ENCODE results near the gene ELF1.

ELF1 gene

DNA sequence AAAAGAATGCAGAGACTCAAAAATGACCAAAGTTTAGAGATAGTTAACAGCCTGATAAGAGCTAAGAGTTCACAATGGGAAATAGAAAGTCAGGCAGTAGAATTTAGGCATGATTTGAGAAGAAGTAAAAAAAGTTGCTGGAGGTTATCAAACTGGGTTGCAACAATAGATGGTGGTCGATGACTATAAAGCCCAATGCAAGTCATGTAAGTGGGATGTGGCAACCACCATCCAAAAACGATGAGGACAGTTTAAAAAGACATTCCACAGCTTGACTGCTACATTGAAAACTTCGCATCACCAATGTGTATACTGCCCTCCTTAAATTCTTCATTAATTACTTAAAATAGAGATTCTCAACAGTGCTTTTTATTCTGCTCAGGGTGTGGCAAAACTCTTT lies 19.7 kb downstream of the ELF1 start:
- no peak for DNase-seq (ENCODE audit: low read depth in 1 of 2, low spot score in 1 of 2)
- TF ChIP-seq SPI1 (IDR thresholded peaks at IDR 0.05; ENCODE audit: borderline replicate concordance, low read depth) (no peak), GABPA (IDR thresholded peaks at IDR 0.05; ENCODE audit: low read depth) (no peak), POLR2AphosphoS5 (IDR thresholded peaks at IDR 0.05; ENCODE audit: low read depth) (no peak)
- TF ChIP-seq, protein P1, sequence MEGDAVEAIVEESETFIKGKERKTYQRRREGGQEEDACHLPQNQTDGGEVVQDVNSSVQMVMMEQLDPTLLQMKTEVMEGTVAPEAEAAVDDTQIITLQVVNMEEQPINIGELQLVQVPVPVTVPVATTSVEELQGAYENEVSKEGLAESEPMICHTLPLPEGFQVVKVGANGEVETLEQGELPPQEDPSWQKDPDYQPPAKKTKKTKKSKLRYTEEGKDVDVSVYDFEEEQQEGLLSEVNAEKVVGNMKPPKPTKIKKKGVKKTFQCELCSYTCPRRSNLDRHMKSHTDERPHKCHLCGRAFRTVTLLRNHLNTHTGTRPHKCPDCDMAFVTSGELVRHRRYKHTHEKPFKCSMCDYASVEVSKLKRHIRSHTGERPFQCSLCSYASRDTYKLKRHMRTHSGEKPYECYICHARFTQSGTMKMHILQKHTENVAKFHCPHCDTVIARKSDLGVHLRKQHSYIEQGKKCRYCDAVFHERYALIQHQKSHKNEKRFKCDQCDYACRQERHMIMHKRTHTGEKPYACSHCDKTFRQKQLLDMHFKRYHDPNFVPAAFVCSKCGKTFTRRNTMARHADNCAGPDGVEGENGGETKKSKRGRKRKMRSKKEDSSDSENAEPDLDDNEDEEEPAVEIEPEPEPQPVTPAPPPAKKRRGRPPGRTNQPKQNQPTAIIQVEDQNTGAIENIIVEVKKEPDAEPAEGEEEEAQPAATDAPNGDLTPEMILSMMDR (IDR thresholded peaks at IDR 0.05; ENCODE audit: insufficient read depth, low read length): no peak
- TF ChIP-seq, protein P2, sequence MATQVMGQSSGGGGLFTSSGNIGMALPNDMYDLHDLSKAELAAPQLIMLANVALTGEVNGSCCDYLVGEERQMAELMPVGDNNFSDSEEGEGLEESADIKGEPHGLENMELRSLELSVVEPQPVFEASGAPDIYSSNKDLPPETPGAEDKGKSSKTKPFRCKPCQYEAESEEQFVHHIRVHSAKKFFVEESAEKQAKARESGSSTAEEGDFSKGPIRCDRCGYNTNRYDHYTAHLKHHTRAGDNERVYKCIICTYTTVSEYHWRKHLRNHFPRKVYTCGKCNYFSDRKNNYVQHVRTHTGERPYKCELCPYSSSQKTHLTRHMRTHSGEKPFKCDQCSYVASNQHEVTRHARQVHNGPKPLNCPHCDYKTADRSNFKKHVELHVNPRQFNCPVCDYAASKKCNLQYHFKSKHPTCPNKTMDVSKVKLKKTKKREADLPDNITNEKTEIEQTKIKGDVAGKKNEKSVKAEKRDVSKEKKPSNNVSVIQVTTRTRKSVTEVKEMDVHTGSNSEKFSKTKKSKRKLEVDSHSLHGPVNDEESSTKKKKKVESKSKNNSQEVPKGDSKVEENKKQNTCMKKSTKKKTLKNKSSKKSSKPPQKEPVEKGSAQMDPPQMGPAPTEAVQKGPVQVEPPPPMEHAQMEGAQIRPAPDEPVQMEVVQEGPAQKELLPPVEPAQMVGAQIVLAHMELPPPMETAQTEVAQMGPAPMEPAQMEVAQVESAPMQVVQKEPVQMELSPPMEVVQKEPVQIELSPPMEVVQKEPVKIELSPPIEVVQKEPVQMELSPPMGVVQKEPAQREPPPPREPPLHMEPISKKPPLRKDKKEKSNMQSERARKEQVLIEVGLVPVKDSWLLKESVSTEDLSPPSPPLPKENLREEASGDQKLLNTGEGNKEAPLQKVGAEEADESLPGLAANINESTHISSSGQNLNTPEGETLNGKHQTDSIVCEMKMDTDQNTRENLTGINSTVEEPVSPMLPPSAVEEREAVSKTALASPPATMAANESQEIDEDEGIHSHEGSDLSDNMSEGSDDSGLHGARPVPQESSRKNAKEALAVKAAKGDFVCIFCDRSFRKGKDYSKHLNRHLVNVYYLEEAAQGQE (IDR thresholded peaks at IDR 0.05; ENCODE audit: insufficient replicate concordance, low read depth): no peak
- Histone ChIP-seq H3K27me3 (ENCODE audit: insufficient read depth, poor library complexity, severe bottlenecking) (no peaks in the 10 kb centered on the region), H3K27ac (replicated peaks) (peak overlapping the region; percentile 41), H3K4me3 (replicated peaks; ENCODE audit: insufficient read depth, low read length) (no peak overlapping the region)

DNA sequence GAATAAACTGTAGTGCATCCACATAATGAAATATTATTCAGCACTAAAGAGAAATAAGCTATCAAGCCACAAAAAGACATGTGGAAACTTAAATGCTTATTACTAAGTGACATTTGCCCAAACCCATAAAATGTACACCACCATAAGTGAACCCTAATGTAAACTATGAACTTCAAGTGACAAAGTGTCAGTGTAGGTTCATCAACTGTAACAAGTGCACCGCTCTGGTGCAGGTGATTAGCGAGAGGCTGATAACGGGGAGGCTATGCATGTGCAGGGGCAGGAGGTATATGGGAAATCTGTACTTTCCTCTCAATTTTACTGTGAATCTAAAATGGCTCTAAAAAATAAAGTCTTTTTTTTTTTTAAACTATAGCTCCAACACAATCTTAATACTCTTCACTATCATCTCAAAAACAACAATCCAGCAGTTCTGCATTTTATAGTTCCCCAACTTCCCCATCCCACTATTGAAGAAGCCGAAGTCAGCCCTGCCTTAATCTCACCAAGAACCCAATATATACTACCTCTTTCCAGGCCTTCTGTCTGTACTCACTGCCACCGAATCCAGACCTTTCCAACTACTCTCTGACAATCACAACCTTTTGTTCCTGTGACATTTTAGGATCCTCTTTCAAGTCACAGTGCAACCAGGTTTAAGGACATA lies 22.6 kb downstream of the ELF1 start:
- no peaks in the 10 kb centered on the region for H3K27me3 ChIP-seq (ENCODE audit: insufficient read depth, poor library complexity, severe bottlenecking)
- no peak overlapping the region for H3K4me3 ChIP-seq (replicated peaks; ENCODE audit: insufficient read depth, low read length)
- TF ChIP-seq, protein P1 (IDR thresholded peaks at IDR 0.05; ENCODE audit: insufficient read depth, low read length): no peak
- TF ChIP-seq GABPA (IDR thresholded peaks at IDR 0.05; ENCODE audit: low read depth): no peak
- TF ChIP-seq POLR2AphosphoS5 (IDR thresholded peaks at IDR 0.05; ENCODE audit: low read depth): no peak
- TF ChIP-seq, protein P2 (IDR thresholded peaks at IDR 0.05; ENCODE audit: insufficient replicate concordance, low read depth): no peak
- TF ChIP-seq SPI1 (IDR thresholded peaks at IDR 0.05; ENCODE audit: borderline replicate concordance, low read depth): peak; percentile 93
- peak overlapping the region; percentile 58 for H3K27ac ChIP-seq (replicated peaks)
- DNase-seq (ENCODE audit: low read depth in 1 of 2, low spot score in 1 of 2): peak in 1 of 2 experiments; percentile 82

DNA sequence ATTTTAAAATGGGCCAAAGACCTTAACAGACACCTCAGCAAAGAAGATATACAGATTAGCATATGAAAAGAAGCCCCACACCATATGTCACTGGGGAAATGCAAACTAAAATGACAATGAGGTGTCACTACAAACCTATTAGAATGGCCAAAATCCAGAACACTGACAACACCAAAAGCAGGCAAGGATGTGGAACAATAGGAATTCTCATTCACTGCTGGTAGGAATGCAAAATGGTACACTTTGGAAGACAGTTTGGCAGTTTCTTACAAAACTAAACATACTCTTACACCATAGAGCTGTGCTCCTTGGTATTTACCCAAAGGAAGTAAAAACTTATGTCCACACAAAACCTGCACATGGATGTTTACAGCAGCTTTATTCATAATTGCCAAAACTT lies 23.1 kb downstream of the ELF1 start:
- H3K4me3 ChIP-seq (replicated peaks; ENCODE audit: insufficient read depth, low read length): no peak overlapping the region
- peak overlapping the region; percentile 58 for H3K27ac ChIP-seq (replicated peaks)
- no peak for DNase-seq (ENCODE audit: low read depth in 1 of 2, low spot score in 1 of 2)
- no peak for TF ChIP-seq SPI1 (IDR thresholded peaks at IDR 0.05; ENCODE audit: borderline replicate concordance, low read depth)
- 0 out of 2 replicates have a peak, but pooled peaks have one; percentile 4 for TF ChIP-seq POLR2AphosphoS5 (IDR thresholded peaks at IDR 0.05; ENCODE audit: low read depth)
- no peaks in the 10 kb centered on the region for H3K27me3 ChIP-seq (ENCODE audit: insufficient read depth, poor library complexity, severe bottlenecking)

DNA sequence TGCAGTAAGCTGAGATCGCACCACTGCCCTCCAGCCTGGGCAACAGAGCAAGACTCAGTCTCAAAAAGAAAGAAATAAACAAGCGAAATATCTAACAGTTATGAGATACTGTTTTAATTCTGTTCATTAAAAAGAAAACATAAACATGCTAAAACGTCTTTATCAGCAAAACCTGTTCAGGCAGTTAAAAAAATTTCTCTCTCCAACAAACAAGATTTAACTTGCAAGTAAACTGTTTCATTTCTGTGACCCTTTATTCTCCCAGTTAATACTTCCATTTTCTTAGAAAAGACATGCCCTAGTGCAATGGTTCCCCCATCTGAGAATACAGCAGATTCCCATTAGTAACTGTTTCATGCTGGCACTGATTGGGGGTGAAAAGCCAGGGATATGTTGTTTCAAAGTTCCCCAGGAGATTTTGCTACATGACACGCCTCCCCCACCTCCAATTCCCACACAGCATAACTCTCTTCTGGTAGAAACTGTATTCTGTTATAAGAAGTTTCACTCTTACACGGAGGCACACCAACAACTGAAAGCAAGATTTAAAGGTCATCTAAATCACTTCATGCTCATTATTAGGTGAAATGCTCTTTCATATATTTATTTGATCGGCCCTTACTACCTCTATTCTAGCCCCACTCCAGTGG lies 24.4 kb downstream of the ELF1 start:
- Histone ChIP-seq H3K27ac (replicated peaks) (peak overlapping the region; percentile 58), H3K4me3 (replicated peaks; ENCODE audit: insufficient read depth, low read length) (no peak overlapping the region), H3K27me3 (ENCODE audit: insufficient read depth, poor library complexity, severe bottlenecking) (no peaks in the 10 kb centered on the region)
- TF ChIP-seq GABPA (IDR thresholded peaks at IDR 0.05; ENCODE audit: low read depth) (no peak), SPI1 (IDR thresholded peaks at IDR 0.05; ENCODE audit: borderline replicate concordance, low read depth) (no peak), POLR2AphosphoS5 (IDR thresholded peaks at IDR 0.05; ENCODE audit: low read depth) (no peak)
- TF ChIP-seq, protein P1 (IDR thresholded peaks at IDR 0.05; ENCODE audit: insufficient read depth, low read length): no peak
- TF ChIP-seq, protein P2 (IDR thresholded peaks at IDR 0.05; ENCODE audit: insufficient replicate concordance, low read depth): no peak
- DNase-seq (ENCODE audit: low read depth in 1 of 2, low spot score in 1 of 2): no peak

Data from HL-60 (cell line).